GM12875 (cell line): ENCODE data around the gene FZR1.

Experiments used
- H3K4me3 ChIP-seq: one replicate; pipeline ENCODE4 v1.5.1; 2011; ENCODE audit warnings: low read depth, low read length, control low read depth
- CTCF ChIP-seq: IDR thresholded peaks from 2 replicates; pipeline ENCODE4 v1.5.1; 2011; ENCODE audit warnings: low read depth, mild to moderate bottlenecking, control low read depth, inconsistent platforms, low read length, moderate library complexity, borderline replicate concordance; ENCODE audit not compliant: insufficient read depth

The FZR1 gene

GRCh38 chr19:3499738-3500428 is 6.2 kb upstream of the FZR1 start:
- no peak for TF ChIP-seq CTCF
- H3K4me3 ChIP-seq, result peak overlapping the region; percentile 92

- peak within 1 kb of the TSS; percentile 92 for H3K4me3 ChIP-seq
- no peak for TF ChIP-seq CTCF
Measured at GRCh38 chr19:3500429-3501101, 5.5 kb upstream of the FZR1 start, which contains the start of gene DOHH. TSS of gene DOHH (minus strand) at chr19:3500674. CDS start at chr19:3496814, 3,860 bp downstream.

- TF ChIP-seq CTCF, result no peak
- no peak overlapping the region for H3K4me3 ChIP-seq
Measured at GRCh38 chr19:3501780-3502179, 4.3 kb upstream of the FZR1 start.

GRCh38 chr19:3503036-3503572 is 3.0 kb upstream of the FZR1 start:
- H3K4me3 ChIP-seq, result no peak overlapping the region

GRCh38 chr19:3504735-3505134 is 1.4 kb upstream of the FZR1 start:
- TF ChIP-seq CTCF, result no peak

More at GRCh38 chr19:3503036-3503572, 3.0 kb upstream of the FZR1 start:
- TF ChIP-seq CTCF, result no peak

GRCh38 chr19:3506384-3507340 is 551 bp downstream of the FZR1 start:
- TF ChIP-seq CTCF, result no peak
- peak overlapping the region; percentile 85 for H3K4me3 ChIP-seq

More at GRCh38 chr19:3504735-3505134, 1.4 kb upstream of the FZR1 start:
- no peak overlapping the region for H3K4me3 ChIP-seq
